HepG2 (cell line): Measurements from ENCODE around the gene TRMU. TPM values are rescaled to one million over a fixed set of nuclear protein-coding genes. Genes with fewer than 3 reads are reported as not detected.

ENCODE experiments used
- ARNT ChIP-seq: fragments of 450-650 bp; IDR thresholded peaks from 2 replicates; pipeline ENCODE4 v1.6.1; 2017
- ATM ChIP-seq: fragments of 450-650 bp; IDR thresholded peaks from 2 replicates; pipeline ENCODE4 v1.7.1; 2017; ENCODE audit warnings: mild to moderate bottlenecking, borderline replicate concordance
- CHD4 ChIP-seq: fragments of 200-600 bp; sonication (generic); IDR thresholded peaks from 2 replicates; pipeline ENCODE4 v1.7.0; 2017; ENCODE audit warnings: mild to moderate bottlenecking, low read length, borderline replicate concordance
- HIVEP1 ChIP-seq: sonication (generic); formaldehyde crosslinking; IDR thresholded peaks from 2 replicates; pipeline ENCODE4 v1.4.0; 2020; ENCODE audit warnings: mild to moderate bottlenecking, missing genetic modification reagents
- HOXA5 ChIP-seq: sonication (generic); formaldehyde crosslinking; IDR thresholded peaks from 2 replicates; pipeline ENCODE4 v1.4.0; 2020; ENCODE audit warnings: missing genetic modification reagents
- KLF11 ChIP-seq: IDR thresholded peaks from 2 replicates; pipeline ENCODE4 v1.6.1; 2016; ENCODE audit warnings: missing compliant biosample characterization
- MAFG ChIP-seq: sonication (generic); formaldehyde crosslinking; IDR thresholded peaks from 2 replicates; pipeline ENCODE4 v1.5.1; 2020; ENCODE audit warnings: mild to moderate bottlenecking, missing genetic modification reagents
- PHF20 ChIP-seq: sonication (generic); formaldehyde crosslinking; IDR thresholded peaks from 2 replicates; pipeline ENCODE4 v1.5.0; 2020; ENCODE audit warnings: mild to moderate bottlenecking, missing genetic modification reagents
- RFX1 ChIP-seq: fragments of 450-650 bp; IDR thresholded peaks from 2 replicates; pipeline ENCODE4 v1.6.1; 2017
- RXRA ChIP-seq: sonication (generic); formaldehyde crosslinking; IDR thresholded peaks from 2 replicates; pipeline ENCODE4 v1.5.1; 2020; ENCODE audit warnings: missing genetic modification reagents
- SP2 ChIP-seq: sonication (generic); formaldehyde crosslinking; IDR thresholded peaks from 2 replicates; pipeline ENCODE4 v1.5.1; 2020; ENCODE audit warnings: mild to moderate bottlenecking, missing genetic modification reagents
- TEAD2 ChIP-seq: sonication (generic); formaldehyde crosslinking; IDR thresholded peaks from 2 replicates; pipeline ENCODE4 v1.9.0; 2021; ENCODE audit warnings: missing genetic modification reagents
- TERF1 ChIP-seq: sonication (generic); formaldehyde crosslinking; IDR thresholded peaks from 2 replicates; pipeline ENCODE4 v1.8.0; 2022; ENCODE audit warnings: mild to moderate bottlenecking, missing genetic modification reagents, moderate library complexity
- ZNF10 ChIP-seq: sonication (generic); formaldehyde crosslinking; IDR thresholded peaks from 2 replicates; pipeline ENCODE4 v1.4.0; 2020; ENCODE audit warnings: mild to moderate bottlenecking, low read depth, missing genetic modification reagents, borderline replicate concordance
- ZNF121 ChIP-seq: sonication (generic); formaldehyde crosslinking; IDR thresholded peaks from 2 replicates; pipeline ENCODE4 v1.5.0; 2020; ENCODE audit warnings: mild to moderate bottlenecking, missing genetic modification reagents
- ZNF326 ChIP-seq: sonication (generic); formaldehyde crosslinking; IDR thresholded peaks from 2 replicates; pipeline ENCODE4 v1.4.0; 2020; ENCODE audit warnings: missing genetic modification reagents, borderline replicate concordance
- ZNF382 ChIP-seq: sonication (generic); formaldehyde crosslinking; IDR thresholded peaks from 2 replicates; pipeline ENCODE4 v1.5.0; 2020; ENCODE audit warnings: missing genetic modification reagents, mild to moderate bottlenecking, borderline replicate concordance
- ZNF572 ChIP-seq: sonication (generic); formaldehyde crosslinking; IDR thresholded peaks from 2 replicates; pipeline ENCODE4 v1.5.1; 2020; ENCODE audit warnings: mild to moderate bottlenecking, missing genetic modification reagents
- ZNF737 ChIP-seq: sonication (generic); formaldehyde crosslinking; IDR thresholded peaks from 2 replicates; pipeline ENCODE4 v1.5.0; 2020; ENCODE audit warnings: missing genetic modification reagents, mild to moderate bottlenecking, borderline replicate concordance
- ZNF790 ChIP-seq: sonication (generic); formaldehyde crosslinking; IDR thresholded peaks from 2 replicates; pipeline ENCODE4 v1.8.0; 2022; ENCODE audit warnings: missing genetic modification reagents, mild to moderate bottlenecking, borderline replicate concordance
- ZSCAN25 ChIP-seq: sonication (generic); formaldehyde crosslinking; IDR thresholded peaks from 2 replicates; pipeline ENCODE4 v1.8.0; 2022; ENCODE audit warnings: mild to moderate bottlenecking, missing genetic modification reagents
- polyA plus RNA-seq, 8 experiments: library from polyadenylated mRNA; depleted of rRNA in 3 of 8; stranded (reverse) in 7 of 8; unstranded in 1 of 8; fragments of >200 nt; fragmentation: Illumina TruSeq in 4 of 8; extraction: Trizol in 4 of 8; gene quantifications; 2 replicates each; pipeline versions ENCODE4 v1.2.1 to v1.2.3, GENCODE V29; 2011 to 2016; ENCODE audit warnings: low read depth in 4 of 8, missing spikeins in 1 of 8, mixed read lengths in 1 of 8; ENCODE audit not compliant: insufficient read depth in 1 of 8
- total RNA-seq, 5 experiments: library from RNA; depleted of rRNA; stranded (reverse); fragments of >200 nt; fragmentation: Illumina TruSeq; extraction: Trizol; gene quantifications; 2 replicates each; pipeline ENCODE4 v1.2.3, GENCODE V29; 2016; ENCODE audit warnings: low read depth in 1 of 5
- TF ChIP-seq, protein P1 (sequence below): sonication (generic); formaldehyde crosslinking; IDR thresholded peaks from 2 replicates; pipeline ENCODE4 v1.5.0; 2020; ENCODE audit warnings: missing genetic modification reagents
- TF ChIP-seq, protein P2 (sequence below): sonication (generic); formaldehyde crosslinking; IDR thresholded peaks from 2 replicates; pipeline ENCODE4 v1.8.1; 2023; ENCODE audit warnings: missing genetic modification reagents, mild to moderate bottlenecking, borderline replicate concordance

Gene TRMU
- total and polyA plus RNA-seq, 2 of the 13 experiments (the other 11 are each of a cell fraction or from before 2014, with no cell fraction given): 31.0 to 50.2 TPM

DNA sequence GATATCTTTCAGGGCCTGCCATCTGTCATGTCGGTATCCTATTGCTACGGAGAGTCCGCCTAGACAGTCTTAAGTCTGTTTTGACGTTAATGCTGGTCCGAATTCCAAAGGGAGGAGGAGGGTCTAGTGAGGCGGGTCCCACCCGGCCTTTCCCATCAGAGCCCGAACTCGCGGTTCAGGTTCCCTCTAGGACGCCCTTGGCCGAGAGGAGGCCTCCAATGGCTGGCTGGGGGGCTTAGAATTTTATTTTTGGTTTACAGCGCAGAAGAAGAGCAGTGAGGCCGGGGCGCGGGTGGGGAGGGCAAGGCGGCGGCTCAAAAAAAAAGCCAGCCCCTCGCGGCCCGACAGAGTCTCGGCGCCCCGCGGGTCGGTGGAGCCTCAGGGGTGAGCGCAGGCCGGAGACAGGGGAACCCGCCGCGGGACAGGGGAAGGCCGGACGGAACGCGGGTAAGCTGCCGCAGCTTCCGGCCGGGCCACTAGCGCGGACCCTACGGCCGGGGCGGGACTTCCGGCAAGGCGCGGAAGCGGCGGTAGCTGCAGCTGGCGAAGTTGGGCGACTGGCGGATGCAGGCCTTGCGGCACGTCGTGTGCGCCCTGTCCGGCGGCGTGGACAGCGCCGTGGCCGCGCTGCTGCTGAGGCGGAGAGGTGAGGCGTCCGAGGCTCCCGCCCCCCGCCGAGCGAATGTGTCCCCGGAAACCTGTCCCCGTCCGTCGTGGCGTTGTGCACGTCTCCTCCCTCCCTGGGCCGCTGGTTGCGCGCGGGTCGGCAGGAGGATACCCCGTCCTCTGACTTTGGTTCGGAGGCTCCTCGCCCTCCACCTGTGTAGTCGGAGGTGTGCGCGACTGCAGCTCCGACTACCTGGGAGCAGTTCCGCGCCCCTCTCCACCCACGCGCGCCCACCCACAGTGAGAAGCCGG lies at the start of gene TRMU (continued):
- TF ChIP-seq TERF1 (CRISPR knock-in tag) (no peak), ZNF572 (0 out of 2 replicates have a peak, but pooled peaks have one; percentile 70), ZNF10 (CRISPR knock-in tag) (no peak), RXRA (peak; percentile 82), PHF20 (CRISPR knock-in tag) (peak; percentile 98), ZNF790 (CRISPR knock-in tag) (peak; percentile 98), CHD4 (no peak), KLF11 (CRISPR knock-in tag) (no peak), ARNT (no peak), SP2 (CRISPR knock-in tag) (peak; percentile 97), RFX1 (no peak), ZNF326 (CRISPR knock-in tag) (0 out of 2 replicates have a peak, but pooled peaks have one; percentile 45), ZSCAN25 (CRISPR knock-in tag) (peak; percentile 73; the same call in 1 of the 2 replicates), MAFG (CRISPR knock-in tag) (no peak), TEAD2 (0 out of 2 replicates have a peak, but pooled peaks have one; percentile 73), HIVEP1 (CRISPR knock-in tag) (no peak), ATM (no peak), ZNF382 (CRISPR knock-in tag) (no peak), ZNF121 (CRISPR knock-in tag) (peak; percentile 71), HOXA5 (peak; percentile 89), ZNF737 (CRISPR knock-in tag) (0 out of 2 replicates have a peak, but pooled peaks have one; percentile 26)
- TF ChIP-seq, protein P1, sequence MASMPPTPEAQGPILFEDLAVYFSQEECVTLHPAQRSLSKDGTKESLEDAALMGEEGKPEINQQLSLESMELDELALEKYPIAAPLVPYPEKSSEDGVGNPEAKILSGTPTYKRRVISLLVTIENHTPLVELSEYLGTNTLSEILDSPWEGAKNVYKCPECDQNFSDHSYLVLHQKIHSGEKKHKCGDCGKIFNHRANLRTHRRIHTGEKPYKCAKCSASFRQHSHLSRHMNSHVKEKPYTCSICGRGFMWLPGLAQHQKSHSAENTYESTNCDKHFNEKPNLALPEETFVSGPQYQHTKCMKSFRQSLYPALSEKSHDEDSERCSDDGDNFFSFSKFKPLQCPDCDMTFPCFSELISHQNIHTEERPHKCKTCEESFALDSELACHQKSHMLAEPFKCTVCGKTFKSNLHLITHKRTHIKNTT (CRISPR knock-in tag): 0 out of 2 replicates have a peak, but pooled peaks have one; percentile 48
- TF ChIP-seq, protein P2, sequence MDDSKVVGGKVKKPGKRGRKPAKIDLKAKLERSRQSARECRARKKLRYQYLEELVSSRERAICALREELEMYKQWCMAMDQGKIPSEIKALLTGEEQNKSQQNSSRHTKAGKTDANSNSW: peak; percentile 77; the same call in 1 of the 2 replicates
